ENCODE data around the gene ADCY7. TPM values are rescaled to one million over a fixed set of nuclear protein-coding genes. Genes with fewer than 3 reads are reported as not detected.
A peak's percentile ranks its signal among the peaks of the same experiment; 100 is the strongest.

The ADCY7 gene
- total and polyA plus RNA-seq, 2 experiments from 2014 or later, result 9.3 to 28.8 TPM

DNA sequence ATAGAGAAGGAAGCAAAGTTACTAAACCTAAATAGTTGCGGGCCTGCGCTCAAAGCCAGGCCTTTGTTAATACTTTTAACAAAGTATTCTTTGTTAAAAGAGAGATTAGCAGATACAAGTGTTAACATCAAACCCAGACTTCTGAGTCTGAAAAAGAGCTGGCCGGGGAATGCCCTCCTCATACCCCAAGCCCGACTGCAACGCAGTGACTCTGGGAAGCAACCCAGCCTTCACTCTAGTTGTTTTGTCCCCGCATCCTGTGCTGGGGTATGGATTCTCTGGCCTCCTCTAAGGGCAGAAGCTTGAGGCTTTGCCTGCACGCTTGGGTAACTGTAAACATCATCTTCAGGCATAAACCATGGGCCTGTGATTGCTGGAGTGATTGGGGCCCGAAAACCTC is 48.3 kb downstream of the ADCY7 start:
- H3K4me3 ChIP-seq, result no peak overlapping the region
- DNase-seq (ENCODE audit: low read depth in 1 of 2, low spot score in 1 of 2), result no peak
- peaks cover 13% of the 10 kb centered on the region for H3K4me1 ChIP-seq (ENCODE audit: low read depth)
- TF ChIP-seq, protein P1, sequence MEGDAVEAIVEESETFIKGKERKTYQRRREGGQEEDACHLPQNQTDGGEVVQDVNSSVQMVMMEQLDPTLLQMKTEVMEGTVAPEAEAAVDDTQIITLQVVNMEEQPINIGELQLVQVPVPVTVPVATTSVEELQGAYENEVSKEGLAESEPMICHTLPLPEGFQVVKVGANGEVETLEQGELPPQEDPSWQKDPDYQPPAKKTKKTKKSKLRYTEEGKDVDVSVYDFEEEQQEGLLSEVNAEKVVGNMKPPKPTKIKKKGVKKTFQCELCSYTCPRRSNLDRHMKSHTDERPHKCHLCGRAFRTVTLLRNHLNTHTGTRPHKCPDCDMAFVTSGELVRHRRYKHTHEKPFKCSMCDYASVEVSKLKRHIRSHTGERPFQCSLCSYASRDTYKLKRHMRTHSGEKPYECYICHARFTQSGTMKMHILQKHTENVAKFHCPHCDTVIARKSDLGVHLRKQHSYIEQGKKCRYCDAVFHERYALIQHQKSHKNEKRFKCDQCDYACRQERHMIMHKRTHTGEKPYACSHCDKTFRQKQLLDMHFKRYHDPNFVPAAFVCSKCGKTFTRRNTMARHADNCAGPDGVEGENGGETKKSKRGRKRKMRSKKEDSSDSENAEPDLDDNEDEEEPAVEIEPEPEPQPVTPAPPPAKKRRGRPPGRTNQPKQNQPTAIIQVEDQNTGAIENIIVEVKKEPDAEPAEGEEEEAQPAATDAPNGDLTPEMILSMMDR (IDR thresholded peaks at IDR 0.05; ENCODE audit: low read depth, low read length), result no peak
- H3K27me3 ChIP-seq, result no peaks in the 10 kb centered on the region
- peak overlapping the region; percentile 64 for H3K27ac ChIP-seq
- H3K36me3 ChIP-seq, result peaks cover 33% of the 10 kb centered on the region
- no peaks in the 10 kb centered on the region for H3K9me3 ChIP-seq (ENCODE audit: low read depth)

DNA sequence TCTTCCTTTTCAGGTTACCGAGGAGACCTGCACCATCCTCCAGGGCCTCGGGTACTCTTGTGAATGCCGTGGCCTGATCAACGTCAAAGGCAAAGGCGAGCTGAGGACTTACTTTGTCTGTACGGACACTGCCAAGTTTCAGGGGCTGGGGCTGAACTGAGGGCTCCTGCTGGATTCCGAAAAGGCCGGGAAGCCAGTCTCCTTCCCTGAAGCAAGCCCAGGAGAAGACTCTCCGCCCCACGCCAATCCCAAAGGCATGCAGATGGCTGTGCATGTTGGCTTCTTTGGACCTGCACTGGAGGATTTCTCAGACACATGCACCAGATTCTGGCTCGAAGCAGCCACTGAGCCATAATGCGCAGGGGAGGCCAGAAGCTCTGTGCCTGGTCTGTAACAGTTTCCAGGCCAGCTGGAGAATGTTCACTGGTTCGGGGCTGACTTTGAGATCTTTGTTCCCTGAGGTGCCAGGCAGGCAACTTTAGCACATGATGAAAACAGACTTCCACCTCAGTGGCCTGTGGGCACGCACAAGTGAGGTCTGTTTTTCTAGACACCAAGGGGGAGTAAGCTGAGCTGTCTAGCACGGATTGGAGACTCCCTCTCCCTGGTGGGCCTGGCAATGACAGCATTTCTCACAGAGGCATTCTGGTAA is 49.1 kb downstream of the ADCY7 start:
- H3K36me3 ChIP-seq, result peaks cover 41% of the 10 kb centered on the region
- H3K27me3 ChIP-seq, result no peaks in the 10 kb centered on the region
- H3K4me1 ChIP-seq (ENCODE audit: low read depth), result peaks cover 13% of the 10 kb centered on the region
- H3K4me3 ChIP-seq, result no peak overlapping the region
- TF ChIP-seq, protein P1 (IDR thresholded peaks at IDR 0.05; ENCODE audit: low read depth, low read length), result no peak
- peak overlapping the region; percentile 64 for H3K27ac ChIP-seq
- no peaks in the 10 kb centered on the region for H3K9me3 ChIP-seq (ENCODE audit: low read depth)
- DNase-seq (ENCODE audit: low read depth in 1 of 2, low spot score in 1 of 2), result no peak

DNA sequence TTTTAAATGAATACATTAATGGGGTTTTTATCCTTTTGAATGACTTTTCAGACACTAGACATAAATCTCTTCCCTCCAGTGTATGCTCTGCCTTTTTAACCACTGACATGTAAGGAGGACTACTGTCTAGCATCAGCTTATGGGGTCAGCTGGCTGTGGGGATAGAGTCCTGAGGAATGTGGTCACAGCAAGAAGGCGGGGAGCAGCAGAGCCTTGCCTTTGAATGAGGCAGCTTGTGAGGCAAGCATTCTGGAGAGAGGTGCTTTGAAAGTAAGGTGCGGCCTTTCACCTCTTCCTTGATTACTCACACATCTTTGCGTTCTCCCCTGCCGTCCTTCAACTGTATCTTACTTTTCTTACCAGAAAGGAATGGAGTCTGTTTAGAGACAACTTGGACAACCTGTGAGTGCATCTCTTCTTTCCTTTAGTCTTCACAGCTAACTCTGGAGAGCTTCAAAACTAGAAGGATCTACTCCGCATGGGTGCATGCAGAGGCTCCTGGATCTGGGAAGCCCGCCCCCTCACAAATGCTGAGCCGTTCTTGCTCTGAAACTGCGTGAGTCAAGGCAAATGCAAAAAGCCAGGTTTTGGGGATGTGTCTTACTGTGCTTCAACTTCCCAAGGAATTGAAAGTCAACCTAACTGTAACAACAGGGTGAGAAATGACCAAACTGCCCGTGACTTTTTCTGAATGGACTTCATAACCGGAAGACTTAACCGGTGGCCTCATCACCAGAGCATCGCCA is 49.9 kb downstream of the ADCY7 start:
- Histone ChIP-seq H3K4me1 (ENCODE audit: low read depth) (peaks cover 13% of the 10 kb centered on the region), H3K9me3 (ENCODE audit: low read depth) (no peaks in the 10 kb centered on the region), H3K36me3 (peaks cover 48% of the 10 kb centered on the region), H3K27ac (peak overlapping the region; percentile 64), H3K4me3 (no peak overlapping the region), H3K27me3 (no peaks in the 10 kb centered on the region)
- TF ChIP-seq, protein P1 (IDR thresholded peaks at IDR 0.05; ENCODE audit: low read depth, low read length), result no peak
- DNase-seq (ENCODE audit: low read depth in 1 of 2, low spot score in 1 of 2), result no peak

DNA sequence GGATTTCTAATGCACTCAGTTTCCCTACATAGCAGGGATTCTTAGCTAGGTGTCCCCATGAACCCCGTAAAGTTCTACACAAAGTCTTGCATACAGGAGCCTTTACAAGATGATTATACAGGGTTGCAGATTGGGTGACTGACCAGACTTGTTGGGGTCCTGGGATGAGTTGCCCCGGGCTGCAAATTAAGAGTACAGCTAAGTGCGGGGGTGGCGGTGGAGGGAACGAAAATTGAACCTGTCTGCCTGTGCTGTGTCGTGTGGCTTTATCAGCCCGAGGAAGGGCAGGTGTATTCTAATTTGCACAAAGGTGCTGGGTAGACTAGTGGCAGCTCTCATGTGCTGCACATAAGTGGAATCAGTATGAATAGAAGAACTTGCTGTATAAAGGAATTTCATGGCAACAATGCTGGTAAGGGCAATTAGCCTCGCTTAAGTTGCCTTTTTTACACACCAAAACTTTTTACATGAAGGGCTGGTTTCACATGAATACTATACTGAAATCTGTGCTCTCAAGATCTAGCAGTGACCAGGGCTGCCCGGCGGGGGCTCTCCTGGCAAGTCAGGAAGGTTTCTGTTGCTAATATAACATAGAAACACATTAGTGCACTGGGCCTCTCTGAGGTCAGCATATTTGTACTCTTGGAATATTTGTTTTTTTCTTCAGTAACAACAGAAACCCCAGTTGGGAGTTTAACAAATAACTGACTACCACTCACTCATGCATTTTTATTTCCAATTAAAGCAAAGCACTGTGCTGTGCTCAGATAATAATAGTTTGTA is 50.7 kb downstream of the ADCY7 start:
- TF ChIP-seq, protein P1 (IDR thresholded peaks at IDR 0.05; ENCODE audit: low read depth, low read length), result no peak
- Histone ChIP-seq H3K36me3 (peaks cover 53% of the 10 kb centered on the region), H3K4me3 (no peak overlapping the region), H3K27ac (no peak overlapping the region), H3K4me1 (ENCODE audit: low read depth) (peaks cover 13% of the 10 kb centered on the region), H3K27me3 (no peaks in the 10 kb centered on the region), H3K9me3 (ENCODE audit: low read depth) (no peaks in the 10 kb centered on the region)
- no peak for DNase-seq (ENCODE audit: low read depth in 1 of 2, low spot score in 1 of 2)

DNA sequence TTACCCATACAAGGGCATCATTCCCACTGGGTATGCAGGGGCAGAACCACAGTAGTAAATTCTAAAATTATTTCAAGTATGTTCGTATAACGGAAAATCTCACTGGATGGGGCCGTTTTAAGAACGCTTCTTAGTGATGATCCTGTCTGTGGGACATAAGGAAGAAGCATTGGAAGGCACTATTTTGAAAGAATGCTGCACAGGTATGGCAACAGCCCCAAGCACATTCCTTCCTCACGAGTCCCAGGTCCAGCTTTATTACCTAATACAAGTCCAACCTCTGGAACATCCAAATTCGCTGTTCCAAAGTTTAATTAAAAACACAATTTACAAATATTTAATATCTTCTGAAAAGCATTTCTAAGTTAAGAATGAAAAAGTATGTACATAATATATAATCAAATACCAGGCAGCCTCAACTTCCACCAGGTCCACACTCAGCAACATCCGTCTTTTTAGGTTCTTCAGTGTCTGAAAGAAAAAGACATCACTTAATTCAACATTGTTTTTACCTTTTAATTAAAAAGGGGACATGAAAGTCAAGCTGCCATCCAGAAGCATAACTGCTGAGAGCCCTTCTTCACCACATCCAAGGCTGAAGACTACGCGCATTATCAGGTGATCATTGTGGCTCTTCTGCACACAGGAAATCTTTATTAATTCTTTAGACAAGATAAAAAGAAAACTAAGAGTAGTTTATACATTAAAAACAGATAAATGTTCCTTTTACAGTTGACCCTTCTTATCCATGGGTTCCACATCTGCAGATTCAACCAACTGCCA is 52.6 kb downstream of the ADCY7 start:
- Histone ChIP-seq H3K9me3 (ENCODE audit: low read depth) (no peaks in the 10 kb centered on the region), H3K36me3 (peaks cover 69% of the 10 kb centered on the region), H3K27me3 (no peaks in the 10 kb centered on the region), H3K4me1 (ENCODE audit: low read depth) (peaks cover 6% of the 10 kb centered on the region), H3K27ac (no peak overlapping the region), H3K4me3 (no peak overlapping the region)
- no peak for DNase-seq (ENCODE audit: low read depth in 1 of 2, low spot score in 1 of 2)
- TF ChIP-seq, protein P1 (IDR thresholded peaks at IDR 0.05; ENCODE audit: low read depth, low read length), result no peak

All from cardiac muscle cell (in vitro differentiated cells and primary cell).